Mucosa of descending colon (tissue), 3 donors: ENCODE results near the gene FSTL4. TPM values are rescaled to one million over a fixed set of nuclear protein-coding genes. Genes with fewer than 3 reads are reported as not detected.
A peak's percentile ranks its signal among the peaks of the same experiment; 100 is the strongest.

Source experiments
- ATAC-seq: fragments of 200-7000 bp; cut with Tn5 transposase; one replicate; pipeline ENCODE4 v1.9.1; 2020; ENCODE audit warnings: mild to moderate bottlenecking, moderate library complexity
- DNase-seq, 3 donors: peaks; one replicate each; pipeline ENCODE4 v3.0.0-alpha.2; 2020
- H3K36me3 ChIP-seq: fragments of 200-600 bp; one replicate; pipeline ENCODE4 v1.8.0; 2021; ENCODE audit warnings: low read depth, mild to moderate bottlenecking
- H3K4me1 ChIP-seq: fragments of 200-600 bp; one replicate; pipeline ENCODE4 v1.8.0; 2021; ENCODE audit warnings: low read depth, mild to moderate bottlenecking
- H3K4me3 ChIP-seq: fragments of 200-600 bp; one replicate; pipeline ENCODE4 v1.8.0; 2021; ENCODE audit warnings: mild to moderate bottlenecking
- H3K9me3 ChIP-seq: fragments of 200-600 bp; one replicate; pipeline ENCODE4 v1.8.0; 2021; ENCODE audit warnings: mild to moderate bottlenecking
- intact Hi-C, 2 donors: fragments of 100-400 bp; cut with DNase I in 1 of 2; cut with micrococcal nuclease in 1 of 2; formaldehyde crosslinking; loops; one replicate each; pipeline versions ENCODE4 v1.11.0 to v1.11.1; 2022; cut with DNase I, micrococcal nuclease
- total RNA-seq, 3 donors: library from RNA; stranded (reverse); fragmentation: NEBNext Ultra II Directional in 2 of 3; extraction: Animal tissue kit (Norgen Biotek cat#: 25700) in 2 of 3; gene quantifications; one replicate each; pipeline versions ENCODE4 v1.2.1 to v1.2.4, GENCODE V29; 2021 to 2023
- TF ChIP-seq, protein P1 (sequence below): fragments of 200-600 bp; IDR thresholded peaks from one replicate; pipeline ENCODE4 v1.8.0; 2022; ENCODE audit warnings: antibody characterized with exemption, mild to moderate bottlenecking
- donor health status: DM: no; HTN: no; CAD: no; lungs with moderate emphysema.
- donor health status: DM: no; HTN: no; CAD: no.
- donor health status: DM: no; HTN: yes; CAD: no.

The FSTL4 gene
- total RNA-seq, 3 donors from 2014 or later: 0.29 to 0.77 (median 0.57) TPM

DNA sequence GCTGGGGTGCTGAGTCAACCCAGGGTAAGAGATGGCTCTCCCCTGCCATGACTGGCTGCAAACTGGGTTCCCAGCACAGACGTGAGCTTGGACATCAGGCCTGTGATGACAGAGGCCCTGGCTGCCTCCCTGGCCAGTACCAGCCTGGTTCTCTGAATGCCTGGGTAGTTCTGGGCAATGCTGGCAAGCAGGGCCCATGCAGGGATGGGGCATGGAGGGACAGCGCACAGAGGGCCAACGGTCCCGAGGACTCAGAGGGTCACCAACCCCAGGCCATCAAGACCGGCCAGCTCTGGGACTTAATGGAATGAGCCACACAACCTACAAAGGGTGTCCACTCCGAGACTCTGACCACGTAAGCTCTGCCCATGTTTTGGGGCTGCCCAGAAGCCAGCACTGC lies 241.4 kb downstream of the FSTL4 start:
- Histone ChIP-seq H3K4me3 (no peak overlapping the region), H3K4me1 (no peaks in the 10 kb centered on the region), H3K36me3 (no peaks in the 10 kb centered on the region), H3K9me3 (no peaks in the 10 kb centered on the region)
- ATAC-seq (peak; percentile 10), DNase-seq (no peak)
- TF ChIP-seq, protein P1, sequence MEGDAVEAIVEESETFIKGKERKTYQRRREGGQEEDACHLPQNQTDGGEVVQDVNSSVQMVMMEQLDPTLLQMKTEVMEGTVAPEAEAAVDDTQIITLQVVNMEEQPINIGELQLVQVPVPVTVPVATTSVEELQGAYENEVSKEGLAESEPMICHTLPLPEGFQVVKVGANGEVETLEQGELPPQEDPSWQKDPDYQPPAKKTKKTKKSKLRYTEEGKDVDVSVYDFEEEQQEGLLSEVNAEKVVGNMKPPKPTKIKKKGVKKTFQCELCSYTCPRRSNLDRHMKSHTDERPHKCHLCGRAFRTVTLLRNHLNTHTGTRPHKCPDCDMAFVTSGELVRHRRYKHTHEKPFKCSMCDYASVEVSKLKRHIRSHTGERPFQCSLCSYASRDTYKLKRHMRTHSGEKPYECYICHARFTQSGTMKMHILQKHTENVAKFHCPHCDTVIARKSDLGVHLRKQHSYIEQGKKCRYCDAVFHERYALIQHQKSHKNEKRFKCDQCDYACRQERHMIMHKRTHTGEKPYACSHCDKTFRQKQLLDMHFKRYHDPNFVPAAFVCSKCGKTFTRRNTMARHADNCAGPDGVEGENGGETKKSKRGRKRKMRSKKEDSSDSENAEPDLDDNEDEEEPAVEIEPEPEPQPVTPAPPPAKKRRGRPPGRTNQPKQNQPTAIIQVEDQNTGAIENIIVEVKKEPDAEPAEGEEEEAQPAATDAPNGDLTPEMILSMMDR: no peak
- intact Hi-C loops: no loop called here

- Histone ChIP-seq H3K36me3 (no peaks in the 10 kb centered on the region), H3K4me1 (no peaks in the 10 kb centered on the region), H3K4me3 (no peak overlapping the region), H3K9me3 (no peaks in the 10 kb centered on the region)
- ATAC-seq: peak; percentile 54
- TF ChIP-seq, protein P1: no peak
- intact Hi-C loops: no loop called here
- no peak for DNase-seq
Observed at GRCh38 chr5:133370036-133370831, 242.1 kb downstream of the FSTL4 start.

DNA sequence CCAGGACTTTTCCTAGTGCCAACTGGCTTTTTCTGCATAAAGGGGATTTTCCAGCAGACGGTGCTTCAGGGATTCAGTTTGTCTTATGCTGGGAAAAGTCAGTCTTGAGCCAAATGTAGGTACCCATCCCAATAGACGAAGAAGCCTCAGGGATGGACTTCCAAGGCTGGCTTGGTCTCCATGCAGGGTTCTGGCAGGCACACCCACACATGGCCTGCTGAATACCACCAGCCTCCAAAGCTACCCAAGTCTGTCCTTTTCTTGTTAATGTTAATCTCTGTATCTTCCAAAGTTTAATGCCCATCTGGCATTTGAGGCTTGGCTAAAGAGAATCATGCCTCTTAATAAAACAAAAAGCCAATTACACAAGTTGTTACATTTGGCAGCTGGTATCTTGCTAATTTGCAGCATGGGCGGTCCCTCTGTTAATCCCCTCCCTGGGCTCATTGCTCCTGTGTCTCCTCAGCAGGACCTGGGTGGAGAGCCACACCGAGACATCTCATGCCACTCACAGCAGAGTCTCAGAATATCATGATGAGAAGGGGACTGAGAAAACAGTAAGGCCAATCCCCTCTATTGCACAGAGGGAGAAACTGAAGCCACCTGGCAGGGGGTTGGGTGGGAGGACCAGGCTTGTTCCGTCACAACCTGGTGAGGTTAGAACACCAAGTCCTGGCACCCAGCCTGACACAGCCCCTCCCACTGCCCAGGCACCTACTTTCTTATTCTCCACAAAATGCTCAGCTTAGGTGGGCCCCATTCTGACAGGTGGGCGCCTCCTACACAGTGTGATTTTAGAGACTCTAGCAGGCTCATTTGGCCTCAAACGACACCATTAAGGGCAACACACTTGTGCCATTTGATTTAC lies 243.2 kb downstream of the FSTL4 start:
- H3K4me1 ChIP-seq: no peaks in the 10 kb centered on the region
- ATAC-seq (no peak), DNase-seq (no peak)
- intact Hi-C loops: no loop called here
- H3K4me3 ChIP-seq: no peak overlapping the region
- TF ChIP-seq, protein P1: no peak
- H3K9me3 ChIP-seq: no peaks in the 10 kb centered on the region
- no peaks in the 10 kb centered on the region for H3K36me3 ChIP-seq

GRCh38 chr5:133367984-133368383 lies 244.4 kb downstream of the FSTL4 start:
- Histone ChIP-seq H3K4me3 (no peak overlapping the region), H3K36me3 (no peaks in the 10 kb centered on the region), H3K4me1 (no peaks in the 10 kb centered on the region), H3K9me3 (no peaks in the 10 kb centered on the region)
- DNase-seq (no peak), ATAC-seq (no peak)
- intact Hi-C loops: no loop called here
- TF ChIP-seq, protein P1: no peak

DNA sequence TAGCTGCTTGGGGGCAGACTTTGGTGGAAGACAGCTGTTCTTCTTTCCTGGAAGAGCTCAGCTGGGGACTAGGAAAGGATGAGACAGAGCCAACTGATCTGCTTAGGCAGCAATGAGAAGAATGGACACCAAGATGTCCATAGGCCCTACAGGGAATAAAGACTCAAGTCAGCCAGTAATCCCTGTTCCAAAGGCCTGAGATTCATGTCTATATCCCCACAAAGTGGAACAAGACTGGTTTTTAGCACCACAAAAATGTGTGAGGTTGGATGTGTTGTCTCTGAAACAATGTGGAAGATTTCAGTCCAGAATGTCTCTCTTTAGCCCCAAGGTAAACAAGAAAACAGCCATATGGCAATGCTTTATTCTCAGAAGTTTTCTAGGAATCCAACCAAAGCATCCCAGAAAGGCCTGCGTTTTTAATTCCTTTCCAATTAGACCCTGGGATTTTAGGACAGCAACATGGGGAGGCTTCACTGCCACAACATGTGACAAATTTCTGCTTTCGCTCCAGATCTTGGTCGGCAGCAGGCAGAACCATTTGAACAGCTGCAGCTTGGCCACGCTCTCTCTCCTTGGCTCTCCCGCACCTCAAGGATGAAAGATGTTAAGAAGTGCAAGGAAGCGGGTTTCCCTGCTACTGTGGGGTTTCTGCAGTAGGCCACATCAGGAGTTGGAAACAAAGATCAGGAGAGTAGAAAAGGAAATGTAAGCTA lies 245.1 kb downstream of the FSTL4 start:
- H3K9me3 ChIP-seq: no peaks in the 10 kb centered on the region
- H3K36me3 ChIP-seq: no peaks in the 10 kb centered on the region
- ATAC-seq (no peak), DNase-seq (no peak)
- intact Hi-C loops: no loop called here
- H3K4me1 ChIP-seq: no peaks in the 10 kb centered on the region
- TF ChIP-seq, protein P1: no peak
- no peak overlapping the region for H3K4me3 ChIP-seq
